Mesendoderm (in vitro differentiated cells): ENCODE measurements around the gene RABGAP1L.

Source experiments
- DNase-seq: peaks from one replicate; pipeline ENCODE4 v3.0.0; 2013
- H2AK5ac ChIP-seq: 2 replicates; pipeline ENCODE4 v1.6.1; 2013; ENCODE audit warnings: low read length, inconsistent platforms
- H2BK120ac ChIP-seq: 2 replicates; pipeline ENCODE4 v1.6.1; 2013; ENCODE audit warnings: low read depth, mild to moderate bottlenecking, low read length, moderate library complexity, mixed read lengths
- H2BK15ac ChIP-seq: replicated peaks from 2 replicates; pipeline ENCODE4 v1.6.1; 2013; ENCODE audit warnings: low read depth, mild to moderate bottlenecking, moderate library complexity
- H2BK5ac ChIP-seq: 2 replicates; pipeline ENCODE4 v1.6.1; 2013; ENCODE audit warnings: low read length, inconsistent platforms
- H3K18ac ChIP-seq: 2 replicates; pipeline ENCODE4 v1.6.1; 2013; ENCODE audit warnings: mild to moderate bottlenecking, low read length, mixed read lengths
- H3K23ac ChIP-seq: one replicate; pipeline ENCODE4 v1.6.1; 2013; ENCODE audit warnings: low read length
- H3K27ac ChIP-seq: 2 replicates; pipeline ENCODE4 v1.5.1; 2013; ENCODE audit warnings: low read depth, mild to moderate bottlenecking, inconsistent platforms, low read length, moderate library complexity
- H3K27me3 ChIP-seq: 2 replicates; pipeline ENCODE4 v1.6.1; 2013; ENCODE audit warnings: low read length, control low read depth, mild to moderate bottlenecking, inconsistent platforms; ENCODE audit not compliant: insufficient read depth, poor library complexity
- H3K36me3 ChIP-seq: 2 replicates; pipeline ENCODE4 v1.6.1; 2013; ENCODE audit warnings: low read length, inconsistent platforms; ENCODE audit not compliant: control insufficient read depth, insufficient read depth
- H3K4ac ChIP-seq: one replicate; pipeline ENCODE4 v1.6.1; 2013; ENCODE audit warnings: low read depth, mild to moderate bottlenecking, low read length, moderate library complexity
- H3K4me1 ChIP-seq: 2 replicates; pipeline ENCODE4 v1.6.1; 2013; ENCODE audit warnings: low read depth, low read length, inconsistent platforms; ENCODE audit not compliant: control insufficient read depth
- H3K4me2 ChIP-seq: 2 replicates; pipeline ENCODE4 v1.6.1; 2013; ENCODE audit warnings: low read length
- H3K4me3 ChIP-seq: 2 replicates; pipeline ENCODE4 v1.5.1; 2013; ENCODE audit warnings: mild to moderate bottlenecking, low read length
- H3K56ac ChIP-seq: one replicate; pipeline ENCODE4 v1.6.1; 2013; ENCODE audit warnings: low read length
- H3K79me1 ChIP-seq: 2 replicates; pipeline ENCODE4 v1.6.1; 2013; ENCODE audit warnings: low read length, inconsistent platforms
- H3K79me2 ChIP-seq: 2 replicates; pipeline ENCODE4 v1.6.1; 2013; ENCODE audit warnings: mild to moderate bottlenecking, low read length; ENCODE audit not compliant: control insufficient read depth, insufficient read depth
- H3K9ac ChIP-seq: 2 replicates; pipeline ENCODE4 v1.6.1; 2013; ENCODE audit warnings: low read length, inconsistent platforms
- H4K5ac ChIP-seq: one replicate; pipeline ENCODE4 v1.6.1; 2013; ENCODE audit warnings: low read length
- H4K8ac ChIP-seq: one replicate; pipeline ENCODE4 v1.6.1; 2013; ENCODE audit warnings: low read depth, mild to moderate bottlenecking, control low read depth, low read length, moderate library complexity
- WGBS: extraction: QIAGEN DNeasy Blood & Tissue Kit; methylation state at CpG from one replicate; pipeline ENCODE4 v1.1.7; 2013; ENCODE audit warnings: low lambda C conversion rate, missing lambda C conversion rate; ENCODE audit not compliant: insufficient coverage; ENCODE audit errors: extremely low coverage; 5-methylcytosine and 5-hydroxymethylcytosine counted together

RABGAP1L gene

DNA sequence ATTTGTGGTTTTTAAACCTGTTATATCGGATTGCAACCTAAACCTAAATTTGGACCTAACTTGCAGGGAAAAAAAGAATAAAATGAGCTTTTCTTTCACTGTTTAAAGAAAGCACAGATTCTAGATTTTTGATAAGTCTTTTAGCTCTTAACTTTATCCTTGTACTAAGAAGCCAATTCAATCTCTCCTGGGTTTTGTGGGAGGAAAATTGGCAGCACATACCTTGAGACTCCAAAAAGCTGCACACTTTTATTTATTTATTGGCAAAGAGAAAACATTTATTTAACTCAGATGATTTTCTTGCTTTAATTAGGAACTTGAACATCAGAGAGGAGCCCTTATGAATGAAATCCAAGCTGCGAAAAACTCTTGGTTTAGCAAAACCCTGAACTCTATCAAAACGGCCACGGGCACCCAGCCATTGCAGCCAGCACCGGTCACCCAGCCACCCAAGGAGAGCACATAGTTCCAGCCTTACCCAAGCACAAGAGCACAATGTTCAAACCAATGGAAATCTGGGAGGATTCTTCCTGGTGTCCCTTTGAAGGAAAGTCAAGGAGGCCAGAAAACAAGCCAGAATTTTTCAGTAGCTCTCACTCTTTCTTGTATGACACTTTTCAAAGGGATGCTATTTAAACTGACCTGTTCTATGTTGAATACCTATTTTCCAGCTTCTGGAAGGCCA lies 830.4 kb downstream of the RABGAP1L start:
- no peak for DNase-seq
- H3K9ac ChIP-seq: no peak overlapping the region
- H3K4me2 ChIP-seq: no peak overlapping the region
- H2BK120ac ChIP-seq: no peak overlapping the region
- H3K4me1 ChIP-seq: no peaks in the 10 kb centered on the region
- no peak overlapping the region for H2BK5ac ChIP-seq
- no peak overlapping the region for H4K8ac ChIP-seq
- no peak overlapping the region for H3K18ac ChIP-seq
- H3K36me3 ChIP-seq: no peaks in the 10 kb centered on the region
- no peaks in the 10 kb centered on the region for H3K27me3 ChIP-seq
- no peaks in the 10 kb centered on the region for H3K79me1 ChIP-seq
- H2BK15ac ChIP-seq: no peak overlapping the region
- no peak overlapping the region for H3K4me3 ChIP-seq
- no peaks in the 10 kb centered on the region for H3K79me2 ChIP-seq
- H3K27ac ChIP-seq: no peak overlapping the region
- no peak overlapping the region for H2AK5ac ChIP-seq
- H3K4ac ChIP-seq: no peak overlapping the region
- no peak overlapping the region for H4K5ac ChIP-seq
- no CpG with 5 or more reads among the region's 5 CpGs for WGBS
- no peak overlapping the region for H3K23ac ChIP-seq
- H3K56ac ChIP-seq: no peak overlapping the region

DNA sequence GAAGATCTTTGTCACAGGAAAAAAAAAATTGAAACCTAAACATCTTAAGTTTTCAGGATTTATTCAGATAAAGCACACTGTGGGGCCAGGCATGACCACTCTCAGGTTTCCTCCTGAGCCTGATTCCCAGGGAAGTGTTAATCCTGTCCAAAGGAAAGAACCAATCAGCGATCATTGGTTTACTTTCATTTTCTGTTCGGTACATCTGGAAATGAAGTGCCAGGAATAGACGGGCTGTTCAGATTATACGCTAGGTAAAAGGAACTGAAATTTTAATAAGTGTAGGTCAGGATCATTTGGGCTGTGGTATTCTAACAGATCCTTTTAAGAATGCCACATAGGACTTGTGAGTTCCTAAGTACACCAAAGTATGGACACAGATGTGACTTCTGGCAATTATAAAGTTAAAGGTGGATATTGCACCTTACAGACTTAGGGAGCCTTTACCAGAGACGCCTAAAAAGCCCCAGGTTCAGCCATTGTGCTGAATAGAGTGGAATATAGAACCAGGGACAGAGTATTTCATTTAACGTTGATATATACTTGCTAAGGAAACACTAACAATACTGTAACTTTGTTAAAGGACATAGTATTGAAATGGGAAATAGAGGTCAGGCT lies 831.2 kb downstream of the RABGAP1L start:
- H3K23ac ChIP-seq: no peak overlapping the region
- H3K36me3 ChIP-seq: no peaks in the 10 kb centered on the region
- WGBS: no CpG with 5 or more reads among the region's 6 CpGs
- H3K4me2 ChIP-seq: no peak overlapping the region
- H2BK120ac ChIP-seq: no peak overlapping the region
- H3K56ac ChIP-seq: no peak overlapping the region
- no peak overlapping the region for H4K8ac ChIP-seq
- no peak overlapping the region for H4K5ac ChIP-seq
- no peak overlapping the region for H2BK15ac ChIP-seq
- no peaks in the 10 kb centered on the region for H3K79me1 ChIP-seq
- no peak for DNase-seq
- no peak overlapping the region for H2BK5ac ChIP-seq
- H2AK5ac ChIP-seq: no peak overlapping the region
- no peak overlapping the region for H3K9ac ChIP-seq
- H3K4me3 ChIP-seq: no peak overlapping the region
- H3K4me1 ChIP-seq: no peaks in the 10 kb centered on the region
- no peaks in the 10 kb centered on the region for H3K79me2 ChIP-seq
- H3K27ac ChIP-seq: no peak overlapping the region
- no peak overlapping the region for H3K18ac ChIP-seq
- H3K27me3 ChIP-seq: no peaks in the 10 kb centered on the region
- no peak overlapping the region for H3K4ac ChIP-seq

DNA sequence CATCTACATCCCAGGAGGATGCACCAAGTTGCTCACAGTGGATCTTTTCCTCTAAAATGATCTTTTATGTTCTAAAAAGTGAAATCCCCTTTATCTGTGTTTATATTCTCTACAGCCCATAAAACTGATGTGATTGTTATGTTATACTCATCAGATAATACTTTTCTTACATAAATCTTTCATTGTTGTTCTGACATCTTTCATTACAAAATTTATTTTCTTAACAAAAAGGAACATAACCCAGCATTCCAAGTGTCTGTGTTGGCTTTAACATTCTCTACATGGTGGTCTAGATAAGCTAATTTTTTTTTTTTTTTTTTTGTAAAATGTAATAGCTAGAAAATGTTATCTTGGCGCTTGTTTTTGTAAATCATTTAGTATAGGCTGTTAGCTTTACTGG lies 832.2 kb downstream of the RABGAP1L start:
- Histone ChIP-seq H3K36me3 (no peaks in the 10 kb centered on the region), H4K5ac (no peak overlapping the region), H3K9ac (no peak overlapping the region), H2BK15ac (no peak overlapping the region), H3K79me1 (no peaks in the 10 kb centered on the region), H3K4me2 (no peak overlapping the region), H2BK5ac (no peak overlapping the region), H3K4me1 (no peaks in the 10 kb centered on the region), H3K27me3 (no peaks in the 10 kb centered on the region), H3K27ac (no peak overlapping the region), H3K23ac (no peak overlapping the region), H3K79me2 (no peaks in the 10 kb centered on the region), H4K8ac (no peak overlapping the region), H2AK5ac (no peak overlapping the region), H3K56ac (no peak overlapping the region), H3K4ac (no peak overlapping the region), H2BK120ac (no peak overlapping the region), H3K18ac (no peak overlapping the region), H3K4me3 (no peak overlapping the region)
- WGBS: no CpG with 5 or more reads among the region's 1 CpG
- no peak for DNase-seq

DNA sequence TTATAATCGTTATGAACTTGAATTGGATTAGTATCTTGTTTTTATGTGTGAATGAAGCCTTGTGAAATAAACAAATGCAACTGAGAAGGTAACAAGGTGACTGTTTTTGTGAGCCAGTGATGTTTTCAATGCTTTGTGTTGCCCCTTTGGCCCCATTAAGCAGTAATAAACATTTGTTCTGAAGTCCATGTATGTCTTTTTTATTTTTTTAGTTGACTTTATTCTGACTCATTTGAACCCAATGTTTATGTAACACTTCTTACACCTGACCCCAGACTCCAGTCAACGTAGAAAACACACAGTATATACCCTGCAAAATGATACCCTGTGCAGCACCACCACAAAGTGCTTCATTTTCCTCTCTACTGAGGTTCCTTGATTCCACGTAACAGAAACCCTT lies 835.8 kb downstream of the RABGAP1L start:
- Histone ChIP-seq H3K4me1 (no peaks in the 10 kb centered on the region), H3K4me3 (no peak overlapping the region), H3K27ac (no peak overlapping the region), H3K79me1 (no peaks in the 10 kb centered on the region), H3K36me3 (no peaks in the 10 kb centered on the region), H2BK120ac (no peak overlapping the region), H3K4ac (no peak overlapping the region), H3K56ac (no peak overlapping the region), H3K18ac (no peak overlapping the region), H3K4me2 (no peak overlapping the region), H3K23ac (no peak overlapping the region), H3K27me3 (no peaks in the 10 kb centered on the region), H2BK15ac (no peak overlapping the region), H2BK5ac (no peak overlapping the region), H3K9ac (no peak overlapping the region), H4K8ac (no peak overlapping the region), H3K79me2 (peaks cover 3% of the 10 kb centered on the region), H4K5ac (no peak overlapping the region), H2AK5ac (no peak overlapping the region)
- DNase-seq: no peak
- WGBS: no CpG with 5 or more reads among the region's 3 CpGs

DNA sequence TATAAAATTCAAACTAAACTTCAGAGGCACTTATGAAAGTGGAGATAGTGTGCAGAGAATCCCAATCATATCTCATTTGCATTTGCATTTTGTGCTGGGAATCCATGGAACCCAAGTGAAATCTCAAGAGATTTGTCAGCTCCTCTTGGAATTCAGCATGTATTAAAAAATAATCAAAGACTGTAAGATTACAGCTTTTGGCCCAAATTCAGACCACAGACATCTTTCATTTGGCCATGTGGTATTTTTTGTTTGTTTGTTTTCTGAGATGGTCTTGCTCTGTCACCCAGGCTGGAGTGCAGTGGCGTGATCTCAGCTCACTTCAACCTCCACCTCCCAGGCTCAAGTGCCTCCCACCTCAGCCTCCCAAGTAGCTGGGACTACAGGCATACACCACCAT lies 836.6 kb downstream of the RABGAP1L start:
- WGBS: no CpG with 5 or more reads among the region's 1 CpG
- Histone ChIP-seq H3K27ac (no peak overlapping the region), H4K5ac (no peak overlapping the region), H3K23ac (no peak overlapping the region), H3K56ac (no peak overlapping the region), H2BK5ac (no peak overlapping the region), H3K79me1 (no peaks in the 10 kb centered on the region), H2BK15ac (no peak overlapping the region), H3K18ac (no peak overlapping the region), H2AK5ac (no peak overlapping the region), H2BK120ac (no peak overlapping the region), H3K4ac (no peak overlapping the region), H4K8ac (no peak overlapping the region), H3K9ac (no peak overlapping the region), H3K79me2 (peaks cover 11% of the 10 kb centered on the region), H3K4me2 (no peak overlapping the region), H3K4me1 (no peaks in the 10 kb centered on the region), H3K27me3 (no peaks in the 10 kb centered on the region), H3K36me3 (no peaks in the 10 kb centered on the region), H3K4me3 (no peak overlapping the region)
- DNase-seq: no peak

DNA sequence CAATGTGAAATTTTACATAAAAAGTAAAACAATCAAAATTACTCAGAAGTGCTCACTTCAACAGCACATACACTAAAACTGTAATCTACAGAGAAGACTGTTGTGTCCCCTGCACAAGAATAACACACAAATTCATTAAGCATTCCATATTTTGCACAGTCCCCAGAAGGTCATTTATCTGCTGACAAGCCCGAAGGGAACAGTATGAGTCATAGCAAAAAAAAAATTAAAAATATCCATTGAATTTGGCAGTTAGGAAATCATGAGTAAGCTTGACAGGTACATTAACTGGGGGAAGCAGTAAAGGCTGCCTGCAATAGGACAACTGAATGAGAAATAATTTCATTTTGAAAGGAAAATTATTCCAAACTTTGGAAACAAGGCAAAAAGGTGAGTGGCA lies 837.2 kb downstream of the RABGAP1L start:
- H2AK5ac ChIP-seq: no peak overlapping the region
- no CpG with 5 or more reads among the region's 1 CpG for WGBS
- no peaks in the 10 kb centered on the region for H3K27me3 ChIP-seq
- H3K4me1 ChIP-seq: no peaks in the 10 kb centered on the region
- no peak overlapping the region for H3K18ac ChIP-seq
- no peak overlapping the region for H3K4me2 ChIP-seq
- no peak overlapping the region for H3K9ac ChIP-seq
- H3K56ac ChIP-seq: no peak overlapping the region
- H3K79me1 ChIP-seq: no peaks in the 10 kb centered on the region
- H2BK120ac ChIP-seq: no peak overlapping the region
- H3K23ac ChIP-seq: no peak overlapping the region
- peaks cover 16% of the 10 kb centered on the region for H3K79me2 ChIP-seq
- no peak for DNase-seq
- H3K36me3 ChIP-seq: no peaks in the 10 kb centered on the region
- H3K27ac ChIP-seq: no peak overlapping the region
- H4K8ac ChIP-seq: no peak overlapping the region
- H3K4ac ChIP-seq: no peak overlapping the region
- no peak overlapping the region for H2BK15ac ChIP-seq
- no peak overlapping the region for H3K4me3 ChIP-seq
- no peak overlapping the region for H4K5ac ChIP-seq
- no peak overlapping the region for H2BK5ac ChIP-seq
